BJ (cell line): Measurements from ENCODE around the gene ARVCF. TPM values are rescaled to one million over a fixed set of nuclear protein-coding genes. Genes with fewer than 3 reads are reported as not detected.

Experiments used
- CTCF ChIA-PET: fragments of 350-600 bp; formaldehyde crosslinking; extraction: SDS; loops from one replicate; lab custom pipeline; 2021; ENCODE audit warnings: antibody characterized with exemption, inconsistent platforms; lab: Yijun Ruan, JAX
- POLR2A ChIA-PET: fragments of 300-600 bp; sonication (Branson Sonifier 250); formaldehyde crosslinking; extraction: SDS; loops from one replicate; lab custom pipeline; 2021; ENCODE audit warnings: antibody characterized with exemption; lab: Charles Lee
- DNase-seq: peaks from one replicate; pipeline ENCODE4 v3.0.0-alpha.2; 2011; ENCODE audit warnings: low read depth
- H3K27me3 ChIP-seq: 2 replicates; pipeline ENCODE4 v1.6.0; 2011; ENCODE audit warnings: low read length; ENCODE audit not compliant: control insufficient read depth, insufficient read depth
- H3K36me3 ChIP-seq: 2 replicates; pipeline ENCODE4 v1.5.1; 2011; ENCODE audit warnings: low read length; ENCODE audit not compliant: control insufficient read depth, insufficient read depth
- H3K4me3 ChIP-seq: 2 replicates; pipeline ENCODE4 v1.5.1; 2011; ENCODE audit warnings: low read depth, mild to moderate bottlenecking, control low read depth, low read length
- polyA plus RNA-seq: library from polyadenylated mRNA; depleted of rRNA; stranded (reverse); fragments of >200 nt; gene quantifications from 2 replicates; pipeline ENCODE4 v1.2.3, GENCODE V29; 2011
- TF ChIP-seq, protein P1 (sequence below): IDR thresholded peaks from 2 replicates; pipeline ENCODE4 v1.5.1; 2011; ENCODE audit warnings: low read depth, mild to moderate bottlenecking, control low read depth, inconsistent platforms, low read length, moderate library complexity; ENCODE audit not compliant: insufficient read depth

Gene ARVCF
- polyA plus RNA-seq, 1 experiment, result 3.8 TPM

DNA sequence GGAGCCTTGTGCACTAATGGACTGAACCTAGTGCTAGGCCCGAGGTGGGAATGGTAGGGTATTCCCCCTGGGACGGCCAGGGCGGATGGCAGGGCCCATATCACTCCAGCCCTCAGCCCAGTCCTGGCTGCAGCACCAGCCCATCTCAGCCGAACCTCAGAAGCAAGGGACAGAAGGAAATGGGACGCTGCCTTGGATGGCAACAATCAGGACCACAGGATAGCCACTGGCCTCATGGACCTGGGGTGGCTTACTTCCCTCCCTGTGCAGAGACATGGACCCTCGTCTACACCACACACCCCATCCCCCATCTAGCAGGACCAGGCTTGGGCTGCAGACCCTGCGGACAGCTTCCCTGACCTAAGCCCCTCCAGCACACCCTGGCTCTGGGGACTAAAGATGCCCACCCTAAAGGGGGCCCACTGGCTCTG, 24.1 kb downstream of the ARVCF start:
- DNase-seq, result no peak

DNA sequence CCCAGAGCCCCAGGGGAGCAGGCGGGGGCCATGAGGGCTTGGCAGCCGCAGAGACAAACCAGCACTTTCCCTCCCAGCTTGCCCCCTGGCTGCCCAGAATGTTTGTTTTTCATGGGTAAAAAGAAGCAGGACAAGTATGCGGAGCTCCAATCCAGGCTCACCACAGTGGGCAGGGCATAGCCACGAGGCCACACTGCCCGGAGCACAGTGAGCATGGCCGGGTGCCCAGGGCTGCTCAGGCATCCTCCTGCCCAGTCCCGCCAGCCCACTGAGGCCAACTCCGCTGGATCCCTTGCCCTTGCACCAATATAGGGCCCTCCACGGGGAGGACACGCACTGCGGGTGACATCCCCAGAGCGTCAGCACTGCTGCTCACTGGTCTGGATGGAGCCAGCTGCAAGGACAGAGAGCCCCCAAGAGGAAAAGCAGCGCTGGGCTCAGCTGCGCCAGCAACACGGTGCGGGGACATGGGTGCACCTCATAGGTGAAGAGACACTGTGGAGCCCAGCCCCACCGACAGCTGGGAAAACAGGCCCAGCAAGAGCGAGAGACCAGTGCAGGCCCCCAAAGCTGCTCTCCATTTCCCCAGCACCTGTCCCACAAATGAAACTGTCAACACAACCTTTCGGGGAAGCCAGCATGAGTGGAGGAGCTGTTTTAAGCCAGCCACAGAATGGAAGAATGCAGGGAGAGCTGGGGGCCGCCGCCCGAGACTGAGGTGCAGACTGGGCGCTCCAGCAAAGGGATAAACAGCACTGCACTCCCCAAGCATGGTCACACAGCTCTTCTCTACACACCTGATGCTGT, 24.8 kb downstream of the ARVCF start:
- POLR2A ChIA-PET, result no interaction called here
- TF ChIP-seq, protein P1, sequence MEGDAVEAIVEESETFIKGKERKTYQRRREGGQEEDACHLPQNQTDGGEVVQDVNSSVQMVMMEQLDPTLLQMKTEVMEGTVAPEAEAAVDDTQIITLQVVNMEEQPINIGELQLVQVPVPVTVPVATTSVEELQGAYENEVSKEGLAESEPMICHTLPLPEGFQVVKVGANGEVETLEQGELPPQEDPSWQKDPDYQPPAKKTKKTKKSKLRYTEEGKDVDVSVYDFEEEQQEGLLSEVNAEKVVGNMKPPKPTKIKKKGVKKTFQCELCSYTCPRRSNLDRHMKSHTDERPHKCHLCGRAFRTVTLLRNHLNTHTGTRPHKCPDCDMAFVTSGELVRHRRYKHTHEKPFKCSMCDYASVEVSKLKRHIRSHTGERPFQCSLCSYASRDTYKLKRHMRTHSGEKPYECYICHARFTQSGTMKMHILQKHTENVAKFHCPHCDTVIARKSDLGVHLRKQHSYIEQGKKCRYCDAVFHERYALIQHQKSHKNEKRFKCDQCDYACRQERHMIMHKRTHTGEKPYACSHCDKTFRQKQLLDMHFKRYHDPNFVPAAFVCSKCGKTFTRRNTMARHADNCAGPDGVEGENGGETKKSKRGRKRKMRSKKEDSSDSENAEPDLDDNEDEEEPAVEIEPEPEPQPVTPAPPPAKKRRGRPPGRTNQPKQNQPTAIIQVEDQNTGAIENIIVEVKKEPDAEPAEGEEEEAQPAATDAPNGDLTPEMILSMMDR, result no peak
- H3K27me3 ChIP-seq, result no peaks in the 10 kb centered on the region
- no peaks in the 10 kb centered on the region; the same call in 1 of the 2 replicates for H3K36me3 ChIP-seq
- CTCF ChIA-PET, result interaction anchor here (0.6 to 4.8 kb wide), 2 partner anchors 22 to 660 kb away, joined by 3 to 27 read pairs; no protein-coding TSS in a partner anchor
- DNase-seq, result no peak
- H3K4me3 ChIP-seq, result no peak overlapping the region

More for the DNA sequence above, 24.1 kb downstream of the ARVCF start:
- no peaks in the 10 kb centered on the region; the same call in 1 of the 2 replicates for H3K36me3 ChIP-seq
- H3K4me3 ChIP-seq, result no peak overlapping the region
- TF ChIP-seq, protein P1, result no peak
- CTCF ChIA-PET, result interaction anchor here (4.8 kb wide), 1 partner anchor 22 kb away, joined by 27 read pairs; no protein-coding TSS in a partner anchor
- no peaks in the 10 kb centered on the region for H3K27me3 ChIP-seq
- POLR2A ChIA-PET, result no interaction called here

DNA sequence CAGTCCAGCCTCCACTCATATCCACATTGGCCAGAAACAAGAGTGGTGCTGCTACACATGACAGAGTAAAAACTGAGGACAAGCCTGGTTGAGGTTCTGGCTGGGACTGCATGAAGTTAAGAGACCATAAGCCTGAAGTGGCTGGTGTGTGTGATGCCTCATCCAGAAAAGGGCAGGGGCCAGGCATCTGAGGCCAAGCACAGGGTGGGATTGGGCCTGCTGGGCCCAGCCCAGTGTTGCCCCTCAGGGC, 25.3 kb downstream of the ARVCF start:
- Histone ChIP-seq H3K27me3 (no peaks in the 10 kb centered on the region), H3K36me3 (no peaks in the 10 kb centered on the region; the same call in 1 of the 2 replicates), H3K4me3 (no peak overlapping the region)
- DNase-seq, result no peak
- POLR2A ChIA-PET, result no interaction called here
- CTCF ChIA-PET, result interaction anchor here (0.6 to 4.8 kb wide), 3 partner anchors 23 to 661 kb away, joined by 3 to 27 read pairs (median 3); no protein-coding TSS in a partner anchor
- TF ChIP-seq, protein P1, result no peak

DNA sequence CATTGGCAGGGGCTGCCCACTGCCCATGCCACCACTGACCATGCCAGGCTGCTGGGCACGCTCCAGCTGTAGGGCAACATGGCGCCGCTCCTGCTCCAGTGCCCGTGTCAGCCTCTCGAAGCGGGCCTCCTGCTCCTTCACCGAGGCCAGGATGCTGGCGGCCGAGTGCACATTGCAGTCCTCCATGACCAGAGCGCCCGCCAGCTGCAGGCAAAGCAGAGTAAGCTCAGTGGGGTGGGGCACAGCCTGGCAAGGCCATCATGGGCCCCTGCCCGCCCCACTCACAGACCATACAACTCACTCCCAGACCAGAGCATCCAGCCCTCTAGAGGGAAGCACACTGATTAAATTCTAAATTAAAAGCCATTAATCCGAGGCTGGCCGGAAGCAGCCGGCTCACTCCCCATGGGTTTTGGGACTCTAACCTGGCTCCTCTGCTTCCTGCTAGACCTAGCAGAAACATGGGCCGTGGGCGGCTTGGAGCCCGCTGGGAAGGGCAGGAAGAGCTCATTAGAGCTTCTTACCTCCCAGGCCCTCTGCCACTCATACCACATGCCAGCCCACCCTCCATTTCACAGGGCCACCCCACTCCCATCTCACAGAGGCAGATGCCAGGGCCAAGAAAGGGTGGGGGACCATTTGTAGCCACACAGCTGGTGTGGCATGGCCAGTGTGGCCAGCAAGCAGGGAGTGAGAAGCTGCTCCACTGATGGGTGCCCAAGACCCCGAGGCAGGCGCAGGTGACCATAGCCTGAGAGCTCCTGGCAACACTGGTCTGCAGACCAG, 25.8 kb downstream of the ARVCF start:
- POLR2A ChIA-PET, result no interaction called here
- TF ChIP-seq, protein P1, result no peak
- CTCF ChIA-PET, result interaction anchor here (0.6 to 4.8 kb wide), 3 partner anchors 23 to 661 kb away, joined by 3 to 27 read pairs (median 3); no protein-coding TSS in a partner anchor
- H3K27me3 ChIP-seq, result no peaks in the 10 kb centered on the region
- DNase-seq, result no peak
- no peak overlapping the region for H3K4me3 ChIP-seq
- H3K36me3 ChIP-seq, result no peaks in the 10 kb centered on the region; the same call in 1 of the 2 replicates

DNA sequence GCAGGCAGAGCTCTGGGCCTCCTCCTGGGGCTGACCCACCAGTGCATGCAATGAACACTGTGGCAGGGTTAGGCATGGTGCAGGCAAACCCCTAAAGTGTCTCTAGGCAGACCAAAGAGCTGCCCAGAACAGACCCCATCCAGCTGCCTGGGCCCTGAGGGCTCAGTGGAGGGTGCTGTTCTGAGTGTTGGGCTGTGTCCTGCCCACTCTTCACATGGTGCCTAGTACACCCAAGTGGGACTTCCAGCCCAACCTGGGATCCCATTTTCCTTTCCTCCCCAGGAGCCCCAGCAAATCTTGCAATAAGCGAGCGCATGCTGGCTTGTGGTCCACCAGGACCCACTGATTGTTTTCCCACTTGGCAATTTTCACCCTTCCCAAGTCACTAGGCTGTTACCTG, 26.4 kb downstream of the ARVCF start:
- POLR2A ChIA-PET, result no interaction called here
- no peak for DNase-seq
- Histone ChIP-seq H3K27me3 (no peaks in the 10 kb centered on the region), H3K36me3 (no peaks in the 10 kb centered on the region; the same call in 1 of the 2 replicates), H3K4me3 (no peak overlapping the region)
- TF ChIP-seq, protein P1, result no peak
- CTCF ChIA-PET, result interaction anchor here (4.8 kb wide), 1 partner anchor 24 kb away, joined by 27 read pairs; no protein-coding TSS in a partner anchor
